HG02938 (cell line): ENCODE measurements around the gene ABCC10.
"Not testable (repeated sequence)": the region's sequence is repeated elsewhere in the genome, so short reads cannot be mapped to it uniquely, and the experiment has no call there.

Source experiments
- ATAC-seq: cut with Tn5 transposase; IDR thresholded peaks from one replicate; pipeline ENCODE4 v1.9.1; 2021; ENCODE audit warnings: mild to moderate bottlenecking, moderate library complexity; ENCODE audit not compliant: unreplicated experiment

ABCC10 gene

DNA sequence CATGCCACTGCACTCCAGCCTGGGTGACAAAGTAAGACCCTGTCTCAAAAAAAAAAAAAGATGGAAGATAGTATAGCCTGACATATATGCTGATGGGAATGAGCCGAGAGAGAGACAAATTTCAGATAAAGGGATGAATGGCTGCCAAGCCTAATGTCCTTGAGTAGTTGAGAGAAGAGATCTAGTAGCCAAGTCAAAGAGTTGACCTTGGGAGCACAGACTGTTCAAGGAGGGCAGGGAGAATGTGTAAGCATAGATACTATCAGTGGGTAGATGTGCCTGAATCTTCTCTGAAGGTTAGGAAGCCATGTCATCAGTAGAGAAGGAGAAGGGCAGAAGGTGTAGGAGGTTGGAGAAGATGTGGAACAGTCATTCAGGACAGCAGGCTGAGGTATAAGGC lies 20.0 kb upstream of the ABCC10 start:
- no peak for ATAC-seq

DNA sequence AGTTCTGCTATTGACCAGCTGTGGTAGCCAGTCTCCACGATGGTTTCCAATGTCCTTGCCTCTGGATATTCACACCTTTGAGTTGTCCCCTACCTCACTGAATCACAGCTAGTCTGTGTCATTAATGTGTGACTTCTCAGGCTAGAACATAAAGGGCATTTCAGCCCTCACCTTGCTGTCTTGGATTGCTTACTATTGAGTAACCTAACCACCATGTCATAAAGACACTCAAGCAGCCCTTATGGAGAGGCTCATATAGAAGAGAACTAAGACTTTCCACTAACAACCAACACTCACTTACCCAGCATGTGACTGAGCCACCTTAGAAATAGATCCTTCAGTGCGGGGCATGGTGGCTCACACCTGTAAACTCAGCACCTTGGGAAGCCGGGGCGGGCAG lies 19.1 kb upstream of the ABCC10 start:
- no peak for ATAC-seq

DNA sequence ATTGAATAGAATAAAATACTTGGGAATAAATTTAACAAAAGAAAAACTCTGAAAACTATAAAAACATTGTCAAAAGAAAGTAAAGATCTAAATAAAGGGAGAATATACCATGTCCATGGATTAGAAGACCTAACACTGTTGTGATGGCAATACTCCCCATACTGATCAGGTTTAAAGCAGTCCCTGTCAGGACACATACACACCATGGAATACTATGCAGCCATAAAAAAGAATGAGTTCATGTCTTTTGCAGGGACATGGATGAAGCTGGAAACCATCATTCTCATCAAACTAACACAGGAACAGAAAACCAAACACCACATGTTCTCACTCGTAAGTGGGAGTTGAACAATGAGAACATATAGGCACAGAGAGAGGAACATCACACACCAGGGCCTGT lies 16.6 kb upstream of the ABCC10 start:
- ATAC-seq, result not testable (repeated sequence)

DNA sequence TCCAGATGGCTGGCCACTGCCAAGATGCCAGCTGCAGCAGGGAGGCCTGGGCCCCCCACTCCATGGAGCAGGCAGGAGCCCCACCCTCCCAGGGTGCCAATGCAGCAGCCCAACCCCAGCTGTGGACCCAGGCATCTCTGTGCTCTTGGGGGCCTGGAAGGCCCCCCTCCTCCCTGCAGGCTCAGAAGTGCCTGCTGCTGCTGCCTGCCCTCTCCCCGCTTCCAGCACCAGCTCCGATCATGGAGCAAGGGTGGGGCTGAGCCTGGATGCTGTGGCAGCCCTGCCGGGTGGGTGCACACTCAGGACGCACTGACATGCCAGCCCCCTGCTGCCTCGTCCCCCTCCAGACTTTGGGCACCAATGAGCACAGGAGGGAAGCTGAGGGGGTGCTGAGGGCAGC lies 14.8 kb upstream of the ABCC10 start:
- no peak for ATAC-seq

DNA sequence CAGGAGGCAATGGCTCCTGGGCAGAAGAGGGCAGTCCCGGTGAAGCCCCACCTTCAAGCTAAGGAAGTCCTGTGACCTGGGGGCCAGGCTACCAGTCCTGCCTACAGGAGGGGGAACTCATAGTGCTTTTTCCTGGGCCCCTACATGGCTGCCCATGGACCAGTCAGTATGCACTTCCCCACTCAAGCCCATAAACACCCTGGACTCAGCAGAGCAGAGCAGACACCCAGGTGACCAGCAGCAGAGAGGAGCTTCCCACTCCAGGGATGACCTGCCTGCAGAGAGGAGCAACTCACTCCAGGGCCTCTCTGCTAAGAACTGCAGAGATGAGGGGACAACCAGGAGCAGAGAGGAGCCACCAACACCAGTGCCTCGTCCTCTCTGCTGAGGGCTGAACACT lies 14.3 kb upstream of the ABCC10 start:
- no peak for ATAC-seq

DNA sequence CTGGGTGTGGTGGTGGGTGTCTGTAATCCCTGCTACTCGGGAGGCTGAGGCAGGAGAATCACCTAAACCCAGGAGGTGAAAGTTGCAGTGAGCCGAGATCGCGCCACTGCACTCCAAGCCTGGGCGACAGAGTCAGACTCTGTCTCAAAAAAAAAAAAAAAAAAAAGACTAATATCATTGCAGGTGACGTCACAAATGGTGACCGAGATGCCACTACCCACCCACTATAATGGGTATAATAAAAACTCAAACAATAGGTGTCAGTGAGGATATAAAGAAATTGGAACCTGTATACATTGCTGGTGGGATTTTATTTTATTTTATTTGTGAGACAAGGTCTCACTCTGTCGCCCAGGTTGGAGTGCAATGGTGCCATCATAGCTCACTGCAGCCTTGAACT lies 12.1 kb upstream of the ABCC10 start:
- ATAC-seq, result not testable (repeated sequence)

DNA sequence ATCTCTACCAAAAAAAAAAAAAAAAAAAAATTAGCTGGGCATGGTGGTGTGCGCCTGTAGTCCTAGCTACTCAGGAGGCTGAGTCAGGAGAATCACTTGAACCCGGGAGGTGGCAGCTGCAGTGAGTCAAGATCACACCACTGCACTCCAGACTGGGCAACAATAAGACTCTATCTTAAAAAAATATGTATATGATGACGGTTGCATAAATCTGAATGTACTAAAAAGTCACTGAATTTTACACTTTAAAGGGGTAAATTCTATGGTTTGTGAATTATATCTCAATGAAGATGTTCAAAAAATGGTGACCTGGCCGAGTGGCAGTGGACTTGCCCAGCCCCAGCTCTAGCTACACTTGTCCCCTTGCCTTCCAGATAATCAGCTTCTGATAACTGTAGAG lies 10.4 kb upstream of the ABCC10 start:
- ATAC-seq, result no peak

DNA sequence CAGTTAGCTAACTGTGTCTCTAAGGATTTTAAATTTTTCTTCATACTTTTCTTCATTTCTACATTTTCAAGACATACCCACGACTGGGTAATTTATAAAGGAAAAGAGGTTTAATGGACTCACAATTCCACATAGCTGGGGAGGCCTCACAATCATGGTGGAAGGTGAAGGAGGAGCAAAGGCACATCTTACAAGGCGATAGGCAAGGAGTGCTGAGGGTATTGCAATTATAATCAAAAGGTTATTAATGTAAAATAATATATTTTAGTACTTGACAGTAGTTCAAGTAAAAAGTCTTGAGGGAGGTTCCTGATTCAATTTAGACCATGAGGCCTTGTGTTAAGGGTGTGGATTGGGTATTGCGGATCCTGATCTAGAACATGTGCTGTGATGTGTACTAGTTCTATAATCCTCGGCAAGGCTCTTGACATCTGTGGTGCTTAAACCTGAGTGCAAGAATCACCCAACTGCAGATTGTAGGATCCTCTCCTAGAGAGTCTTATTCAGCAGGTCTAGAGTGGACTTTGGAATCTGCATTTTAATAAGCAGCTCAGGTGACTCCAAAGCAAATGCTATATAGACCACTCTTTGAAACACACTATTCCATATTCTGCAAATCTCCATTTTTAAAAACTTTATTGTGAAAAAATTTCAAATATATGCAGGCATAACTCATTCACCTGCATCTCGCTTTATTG lies 7.2 kb upstream of the ABCC10 start:
- ATAC-seq, result no peak

DNA sequence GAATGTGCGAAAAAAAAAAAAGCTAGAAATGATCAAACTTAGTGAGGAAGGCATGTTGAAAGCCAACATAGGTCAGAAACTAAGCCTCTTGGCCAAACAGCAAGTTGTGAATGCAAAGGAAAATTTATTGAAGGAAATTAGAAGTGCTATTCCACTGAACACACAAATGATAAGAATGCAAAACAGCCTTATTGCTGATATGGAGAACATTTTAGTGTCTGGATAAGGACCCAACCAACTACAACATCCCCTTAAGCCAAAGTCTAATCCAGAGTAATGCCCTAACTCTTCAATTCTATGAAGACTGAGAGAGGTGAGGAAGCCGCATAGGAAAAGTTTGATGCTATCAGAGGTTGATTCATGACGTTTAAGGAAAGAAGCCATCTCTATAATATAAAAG lies 5.5 kb upstream of the ABCC10 start:
- no peak for ATAC-seq

DNA sequence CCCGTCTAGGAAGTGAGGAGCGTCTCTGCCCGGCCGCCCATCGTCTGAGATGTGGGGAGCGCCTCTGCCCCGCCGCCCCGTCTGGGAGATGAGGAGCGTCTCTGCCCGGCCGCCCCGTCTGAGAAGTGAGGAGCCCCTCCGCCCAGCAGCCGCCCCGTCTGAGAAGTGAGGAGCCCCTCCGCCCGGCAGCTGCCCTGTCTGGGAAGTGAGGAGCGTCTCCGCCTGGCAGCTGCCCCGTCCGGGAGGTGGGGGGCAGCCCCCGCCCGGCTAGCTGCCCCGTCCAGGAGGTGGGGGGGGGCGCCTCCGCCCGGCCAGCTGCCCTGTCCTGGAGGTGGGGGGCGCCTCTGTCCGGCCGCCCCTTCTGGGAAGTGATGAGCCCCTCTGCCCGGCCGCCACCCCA lies 2.3 kb upstream of the ABCC10 start:
- ATAC-seq, result not testable (repeated sequence)

DNA sequence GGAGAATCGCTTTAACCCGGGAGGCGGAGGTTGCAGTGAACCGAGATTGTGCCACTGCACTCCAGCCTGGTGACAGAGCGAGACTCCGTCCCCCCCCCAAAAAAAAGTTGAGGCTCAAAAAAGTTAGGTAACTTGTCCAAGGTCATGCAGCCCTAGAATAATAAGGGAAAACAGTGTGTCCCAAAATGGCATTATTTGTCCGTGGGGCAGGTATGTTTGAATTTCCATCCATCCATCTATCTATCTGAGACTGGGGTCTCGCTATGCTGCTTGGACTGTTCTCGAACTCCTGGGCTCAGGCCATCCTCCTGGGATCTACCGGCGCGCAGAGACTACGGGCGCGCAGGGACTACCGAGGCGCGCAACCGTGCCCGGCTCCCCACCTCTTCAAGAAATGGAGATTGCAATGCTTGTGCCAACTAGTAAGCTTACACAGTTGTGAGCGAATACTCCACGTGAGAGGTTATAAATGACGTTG lies 374 bp upstream of the ABCC10 start:
- ATAC-seq, result no peak

DNA sequence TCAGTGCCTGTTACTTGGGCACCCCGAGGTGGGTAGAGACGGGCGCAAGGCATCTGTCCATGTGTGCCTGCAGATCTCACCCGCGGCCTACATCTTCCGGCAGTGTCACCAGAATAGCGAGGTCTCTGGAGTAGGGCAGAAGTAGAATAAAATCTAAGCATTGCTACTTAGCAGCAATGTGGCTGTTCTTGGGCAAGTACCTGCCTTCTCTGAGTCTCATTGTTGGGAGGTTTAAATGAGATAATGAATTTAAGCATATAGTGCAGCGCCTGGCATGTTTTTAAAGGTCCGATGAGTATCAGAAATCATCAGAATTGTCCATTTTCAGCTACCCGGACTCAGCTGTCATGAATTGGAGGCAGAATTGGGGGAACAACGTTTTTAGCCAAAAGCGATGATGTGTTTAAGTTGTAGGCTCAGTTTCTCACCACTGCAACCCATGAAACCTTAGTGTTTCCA lies 800 bp downstream of the ABCC10 start:
- ATAC-seq, result no peak

DNA sequence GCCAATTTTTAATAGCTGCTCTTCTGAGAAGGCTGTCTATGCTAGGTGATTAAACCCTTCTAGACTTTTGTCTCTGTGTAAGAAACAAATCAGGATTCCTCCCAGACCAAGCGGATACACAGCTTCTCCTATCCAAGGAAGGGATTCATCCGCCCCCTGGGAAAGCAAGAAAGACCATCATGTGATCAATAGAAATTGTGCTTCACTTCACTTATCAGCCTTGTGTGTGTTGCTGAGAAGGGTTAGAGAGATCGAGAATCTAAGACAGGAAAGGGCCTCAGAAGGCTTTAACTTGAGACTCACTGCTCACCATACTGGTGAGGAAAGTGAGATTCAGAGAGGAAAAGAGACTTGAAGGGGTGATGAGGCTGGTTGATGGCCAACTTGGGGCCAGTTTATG lies 1.5 kb downstream of the ABCC10 start:
- ATAC-seq, result no peak

DNA sequence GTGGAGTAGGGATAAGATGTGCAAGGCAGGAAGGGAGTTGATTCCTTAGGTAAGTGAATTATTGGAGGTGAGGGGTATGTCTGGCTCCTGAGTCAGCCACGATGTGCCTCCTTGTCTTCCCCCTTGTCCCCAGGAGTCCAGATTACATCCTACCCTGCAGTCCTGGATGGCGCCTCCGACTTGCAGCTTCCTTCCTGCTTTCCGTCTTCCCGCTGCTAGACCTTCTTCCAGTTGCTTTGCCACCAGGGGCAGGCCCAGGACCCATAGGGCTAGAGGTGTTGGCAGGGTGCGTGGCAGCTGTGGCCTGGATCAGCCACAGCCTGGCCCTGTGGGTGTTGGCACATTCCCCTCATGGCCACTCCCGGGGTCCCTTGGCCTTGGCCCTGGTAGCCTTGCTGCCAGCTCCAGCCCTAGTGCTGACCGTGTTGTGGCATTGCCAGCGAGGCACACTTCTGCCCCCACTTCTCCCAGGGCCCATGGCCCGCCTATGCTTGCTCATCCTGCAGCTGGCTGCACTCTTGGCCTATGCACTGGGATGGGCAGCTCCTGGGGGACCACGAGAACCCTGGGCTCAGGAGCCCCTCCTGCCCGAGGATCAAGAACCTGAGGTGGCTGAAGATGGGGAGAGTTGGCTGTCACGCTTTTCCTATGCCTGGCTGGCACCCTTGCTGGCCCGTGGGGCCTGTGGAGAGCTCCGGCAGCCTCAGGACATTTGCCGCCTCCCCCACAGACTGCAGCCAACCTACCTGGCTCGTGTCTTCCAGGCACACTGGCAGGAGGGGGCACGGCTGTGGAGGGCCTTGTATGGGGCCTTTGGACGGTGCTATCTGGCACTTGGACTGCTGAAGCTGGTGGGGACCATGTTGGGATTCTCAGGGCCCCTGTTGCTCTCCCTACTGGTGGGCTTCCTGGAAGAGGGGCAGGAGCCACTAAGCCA lies 4.9 kb downstream of the ABCC10 start:
- ATAC-seq, result no peak

DNA sequence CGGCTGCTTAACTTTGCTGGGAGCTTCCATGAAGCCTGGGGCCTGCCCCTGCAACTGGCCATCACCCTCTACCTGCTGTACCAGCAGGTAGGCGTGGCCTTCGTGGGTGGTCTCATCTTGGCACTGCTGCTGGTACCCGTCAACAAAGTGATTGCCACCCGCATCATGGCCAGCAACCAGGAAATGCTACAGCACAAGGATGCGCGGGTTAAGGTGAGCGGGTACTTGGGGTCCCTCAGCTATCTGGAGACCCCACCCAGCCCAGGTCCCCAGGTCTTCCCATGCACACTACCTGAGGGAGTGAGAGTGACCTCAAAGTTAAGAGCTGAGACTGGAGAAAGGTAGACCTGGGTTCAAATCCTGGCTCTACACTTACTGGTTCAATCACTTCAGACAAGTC lies 5.8 kb downstream of the ABCC10 start:
- no peak for ATAC-seq

DNA sequence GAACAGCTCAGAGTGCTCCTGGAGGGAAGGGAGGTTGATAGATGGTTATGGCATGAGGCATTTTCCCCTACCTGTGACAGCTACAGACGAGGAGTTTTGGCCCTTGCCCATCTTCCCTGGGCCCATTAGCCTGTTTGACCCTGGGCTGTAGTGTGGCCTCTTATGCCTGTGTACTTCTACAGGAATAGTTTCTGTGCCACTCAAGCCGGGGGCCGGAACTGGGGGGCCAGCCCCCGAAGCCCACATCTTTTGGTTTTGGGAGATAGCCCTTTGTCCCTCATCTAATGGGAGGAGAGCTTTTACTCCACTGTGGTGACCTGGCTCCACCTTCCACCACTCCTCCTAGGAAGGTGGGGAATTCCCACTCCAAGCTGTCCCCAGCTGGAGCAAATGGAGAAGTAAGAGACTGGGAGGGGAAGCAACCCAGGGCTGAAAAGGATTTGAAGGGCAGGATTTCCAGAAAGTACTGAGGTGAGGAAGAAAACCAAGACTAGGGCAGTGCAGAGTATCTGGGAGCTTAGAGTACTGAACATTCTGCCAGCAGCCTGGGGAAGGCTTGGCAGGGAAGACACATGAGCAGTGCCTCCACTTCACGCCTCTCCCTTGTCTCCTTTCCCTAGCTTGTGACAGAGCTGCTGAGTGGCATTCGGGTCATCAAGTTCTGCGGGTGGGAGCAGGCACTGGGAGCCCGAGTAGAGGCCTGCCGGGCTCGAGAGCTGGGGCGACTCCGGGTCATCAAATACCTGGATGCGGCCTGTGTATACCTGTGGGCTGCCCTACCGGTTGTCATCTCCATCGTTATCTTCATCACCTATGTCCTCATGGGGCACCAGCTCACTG lies 6.9 kb downstream of the ABCC10 start:
- no peak for ATAC-seq

DNA sequence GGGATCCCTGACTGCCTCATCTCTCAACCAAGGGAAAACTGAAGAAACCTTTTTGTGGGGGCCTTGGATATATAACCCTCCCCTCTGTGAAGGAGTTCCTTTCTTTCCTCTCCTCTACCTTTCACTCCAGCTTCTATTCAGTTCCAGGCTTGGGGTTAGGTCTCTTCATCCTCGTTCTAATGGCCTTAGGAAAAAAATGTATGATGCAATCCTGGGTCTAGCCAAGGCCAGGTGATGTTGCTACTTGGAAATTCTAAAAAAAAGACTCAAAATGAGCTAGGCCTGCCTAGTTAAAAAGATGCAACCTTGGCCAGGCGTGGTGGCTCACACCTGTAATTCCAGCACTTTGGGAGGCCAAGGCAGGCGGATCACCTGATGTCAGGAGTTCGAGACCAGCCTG lies 7.6 kb downstream of the ABCC10 start:
- no peak for ATAC-seq

DNA sequence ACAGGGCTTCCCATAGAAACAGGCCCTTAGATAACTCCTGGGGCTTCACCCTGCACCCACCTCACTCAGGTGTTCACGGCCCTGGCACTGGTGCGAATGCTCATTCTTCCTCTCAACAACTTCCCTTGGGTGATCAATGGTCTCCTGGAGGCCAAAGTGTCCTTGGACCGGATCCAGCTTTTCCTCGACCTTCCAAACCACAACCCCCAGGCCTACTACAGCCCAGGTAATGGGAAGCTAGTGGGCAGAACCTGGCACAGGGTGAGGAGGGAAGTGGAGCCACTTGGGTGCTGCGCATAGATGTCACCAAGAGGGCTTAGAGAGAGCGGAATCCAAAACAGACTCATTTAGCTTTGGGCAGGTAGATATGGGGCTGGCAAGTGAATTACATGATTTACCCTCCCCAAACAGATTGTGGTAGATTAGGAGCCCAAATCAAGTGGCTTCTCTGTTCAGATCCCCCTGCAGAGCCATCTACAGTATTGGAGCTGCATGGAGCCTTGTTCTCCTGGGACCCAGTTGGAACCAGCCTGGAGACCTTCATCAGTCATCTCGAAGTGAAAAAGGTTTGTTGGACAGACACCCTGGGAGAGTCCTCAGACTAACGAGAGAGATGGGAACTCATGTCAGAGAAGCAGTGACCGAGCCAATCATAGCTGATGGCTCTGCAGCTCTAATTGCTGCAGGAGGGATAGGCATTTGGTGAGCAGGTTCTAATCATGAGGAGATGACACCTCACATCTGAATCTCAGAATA lies 8.5 kb downstream of the ABCC10 start:
- ATAC-seq, result no peak

DNA sequence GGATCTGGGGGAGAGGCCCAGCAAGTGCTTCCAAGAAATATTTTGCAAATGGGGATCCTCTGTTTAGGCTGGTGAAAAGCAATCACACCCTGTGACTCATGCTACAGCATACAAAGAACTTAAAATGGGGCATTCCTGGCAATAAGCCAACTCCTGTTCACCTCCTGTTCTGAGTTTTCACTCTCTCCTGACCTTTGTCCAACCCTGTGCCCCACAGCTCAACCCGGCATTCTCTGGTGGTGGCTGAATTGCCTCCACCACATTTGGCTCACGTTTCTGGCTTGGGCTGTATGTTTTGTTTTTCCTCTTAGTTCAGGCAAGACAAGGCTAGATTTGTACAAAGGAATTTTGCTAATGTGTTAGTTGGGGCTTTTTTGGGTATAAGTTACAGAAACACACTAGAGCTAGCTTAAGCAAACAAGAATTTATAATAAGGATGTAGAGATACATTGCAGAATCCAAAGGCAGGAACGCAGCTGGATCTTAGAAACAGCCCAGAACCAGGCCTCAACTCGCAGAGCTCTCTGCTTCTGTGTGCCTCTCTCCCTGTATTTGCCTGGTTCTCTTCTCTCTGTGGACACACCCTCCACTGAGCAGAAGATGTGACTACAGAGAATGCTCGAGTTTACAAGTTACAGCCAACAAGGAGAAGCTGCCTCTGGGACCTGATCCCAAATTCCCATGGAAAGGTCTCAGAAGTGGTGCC lies 9.4 kb downstream of the ABCC10 start:
- ATAC-seq, result no peak

DNA sequence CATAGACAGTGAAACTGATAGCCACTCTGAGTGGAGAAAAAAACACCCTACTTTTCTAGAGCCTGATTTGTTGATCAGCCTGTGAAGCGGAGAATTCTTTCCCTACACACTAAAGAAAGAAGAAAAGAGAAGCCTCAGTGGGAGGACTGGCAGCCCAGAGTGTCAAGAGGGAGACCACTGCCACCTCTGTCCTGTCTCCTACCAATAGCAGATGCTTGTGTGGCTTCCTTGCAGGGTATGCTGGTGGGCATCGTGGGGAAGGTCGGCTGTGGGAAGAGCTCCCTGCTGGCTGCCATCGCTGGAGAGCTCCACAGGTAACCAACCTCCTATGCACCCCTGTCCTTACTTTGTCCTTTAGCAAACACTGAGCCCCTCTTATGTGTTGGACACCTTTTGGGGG lies 10.4 kb downstream of the ABCC10 start:
- no peak for ATAC-seq
